Mucosa of gallbladder (tissue), 1 donor: ENCODE data around the gene AHCTF1. TPM values are rescaled to one million over a fixed set of nuclear protein-coding genes. Genes with fewer than 3 reads are reported as not detected.

ENCODE experiments used
- DNase-seq: peaks from one replicate; pipeline ENCODE4 v3.0.0-alpha.2; 2020; ENCODE audit warnings: low spot score
- total RNA-seq: library from RNA; stranded (reverse); gene quantifications from one replicate; pipeline ENCODE4 v1.2.1, GENCODE V29; 2021
- donor health status: DM: no; HTN: no; CAD: no.

AHCTF1 gene, protein sequence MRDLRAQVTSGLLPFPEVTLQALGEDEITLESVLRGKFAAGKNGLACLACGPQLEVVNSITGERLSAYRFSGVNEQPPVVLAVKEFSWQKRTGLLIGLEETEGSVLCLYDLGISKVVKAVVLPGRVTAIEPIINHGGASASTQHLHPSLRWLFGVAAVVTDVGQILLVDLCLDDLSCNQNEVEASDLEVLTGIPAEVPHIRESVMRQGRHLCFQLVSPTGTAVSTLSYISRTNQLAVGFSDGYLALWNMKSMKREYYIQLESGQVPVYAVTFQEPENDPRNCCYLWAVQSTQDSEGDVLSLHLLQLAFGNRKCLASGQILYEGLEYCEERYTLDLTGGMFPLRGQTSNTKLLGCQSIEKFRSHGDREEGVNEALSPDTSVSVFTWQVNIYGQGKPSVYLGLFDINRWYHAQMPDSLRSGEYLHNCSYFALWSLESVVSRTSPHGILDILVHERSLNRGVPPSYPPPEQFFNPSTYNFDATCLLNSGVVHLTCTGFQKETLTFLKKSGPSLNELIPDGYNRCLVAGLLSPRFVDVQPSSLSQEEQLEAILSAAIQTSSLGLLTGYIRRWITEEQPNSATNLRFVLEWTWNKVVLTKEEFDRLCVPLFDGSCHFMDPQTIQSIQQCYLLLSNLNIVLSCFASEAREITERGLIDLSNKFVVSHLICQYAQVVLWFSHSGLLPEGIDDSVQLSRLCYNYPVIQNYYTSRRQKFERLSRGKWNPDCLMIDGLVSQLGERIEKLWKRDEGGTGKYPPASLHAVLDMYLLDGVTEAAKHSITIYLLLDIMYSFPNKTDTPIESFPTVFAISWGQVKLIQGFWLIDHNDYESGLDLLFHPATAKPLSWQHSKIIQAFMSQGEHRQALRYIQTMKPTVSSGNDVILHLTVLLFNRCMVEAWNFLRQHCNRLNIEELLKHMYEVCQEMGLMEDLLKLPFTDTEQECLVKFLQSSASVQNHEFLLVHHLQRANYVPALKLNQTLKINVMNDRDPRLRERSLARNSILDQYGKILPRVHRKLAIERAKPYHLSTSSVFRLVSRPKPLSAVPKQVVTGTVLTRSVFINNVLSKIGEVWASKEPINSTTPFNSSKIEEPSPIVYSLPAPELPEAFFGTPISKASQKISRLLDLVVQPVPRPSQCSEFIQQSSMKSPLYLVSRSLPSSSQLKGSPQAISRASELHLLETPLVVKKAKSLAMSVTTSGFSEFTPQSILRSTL (N-terminal part only)
- total RNA-seq, result 25.7 TPM

DNA sequence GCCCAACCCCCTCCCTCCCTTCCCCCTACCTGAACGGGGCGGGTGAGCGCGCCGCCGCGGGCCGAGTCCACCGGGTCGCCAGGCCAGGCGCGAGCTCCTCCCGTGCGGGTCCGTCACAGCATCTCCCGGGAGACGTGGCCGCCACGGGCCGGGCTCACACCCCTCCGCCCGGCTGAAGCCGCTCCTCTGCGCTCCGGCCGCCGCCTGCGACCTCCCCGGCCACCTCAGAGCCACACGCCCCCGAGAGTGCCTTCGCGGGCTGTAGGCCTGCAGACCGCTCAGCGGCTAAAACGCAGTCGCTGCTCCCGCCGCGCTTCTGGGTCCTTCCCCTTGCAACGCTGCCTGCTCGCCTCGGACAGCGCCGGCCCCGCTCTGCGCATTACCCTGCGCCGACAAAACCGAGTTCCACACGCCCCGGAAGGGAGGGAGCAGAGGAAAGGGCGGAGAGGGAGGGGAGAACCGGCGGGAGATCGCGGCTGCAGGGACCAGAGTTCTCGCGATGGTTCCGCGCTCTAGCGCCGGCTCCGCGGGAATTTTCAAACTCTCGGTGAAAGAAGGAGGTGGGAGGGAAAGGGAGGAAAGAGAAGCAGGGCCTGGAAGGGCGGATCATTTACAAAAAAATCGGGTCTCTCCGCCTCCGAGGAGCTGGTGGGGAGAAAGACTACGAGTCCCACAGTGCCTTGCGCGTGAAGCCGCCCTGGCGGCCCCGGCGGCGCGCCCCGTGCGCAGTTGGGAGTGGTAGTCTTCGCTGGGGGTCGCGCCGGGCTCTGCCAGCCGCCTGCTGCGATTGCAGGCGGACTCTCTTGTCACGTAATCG is at the start of gene AHCTF1:
AHCTF1 (minus strand) TSS at position 400 of the 817 bp plus-strand sequence. CDS start 13,578 bp downstream, outside the sequence.
- DNase-seq, result peak; percentile 98

DNA sequence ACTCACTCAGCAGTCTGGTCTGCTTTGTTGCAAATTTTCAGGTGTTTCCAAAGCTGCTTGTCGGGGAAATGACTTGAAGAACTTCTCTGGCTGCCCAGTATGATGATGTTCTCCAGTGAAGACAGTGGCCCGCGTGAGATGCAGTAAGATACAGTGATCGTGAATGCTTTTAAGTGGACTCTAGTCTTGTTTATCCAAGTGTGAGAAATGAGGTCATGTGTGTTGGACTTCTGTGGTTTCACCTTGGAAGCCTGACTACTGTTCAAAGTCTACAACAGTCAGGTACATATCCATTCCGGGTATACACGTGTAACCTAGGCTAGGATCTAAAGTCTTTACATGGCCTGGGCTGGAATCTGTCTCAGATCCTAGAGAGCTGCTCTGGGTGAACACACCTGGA is 47.0 kb upstream of the AHCTF1 start:
- DNase-seq, result no peak

DNA sequence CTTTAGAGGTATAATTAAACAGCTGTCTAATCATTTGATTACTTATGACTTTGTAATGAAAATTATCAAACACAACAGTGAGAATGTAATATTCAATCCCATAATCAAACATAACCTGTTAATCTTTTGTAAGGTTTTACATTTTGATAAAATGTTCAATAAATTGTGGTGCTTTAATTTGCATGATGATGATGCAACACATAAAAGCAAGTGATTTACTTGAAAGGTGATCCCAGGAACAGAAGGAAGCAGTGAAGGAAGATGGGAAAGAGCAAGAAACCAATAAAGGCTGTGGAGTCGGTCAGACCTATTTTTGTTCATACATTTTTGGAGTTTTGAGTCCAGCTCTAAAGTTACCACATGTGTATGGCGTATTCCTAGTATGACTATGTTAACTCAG is 46.5 kb upstream of the AHCTF1 start:
- DNase-seq, result no peak

DNA sequence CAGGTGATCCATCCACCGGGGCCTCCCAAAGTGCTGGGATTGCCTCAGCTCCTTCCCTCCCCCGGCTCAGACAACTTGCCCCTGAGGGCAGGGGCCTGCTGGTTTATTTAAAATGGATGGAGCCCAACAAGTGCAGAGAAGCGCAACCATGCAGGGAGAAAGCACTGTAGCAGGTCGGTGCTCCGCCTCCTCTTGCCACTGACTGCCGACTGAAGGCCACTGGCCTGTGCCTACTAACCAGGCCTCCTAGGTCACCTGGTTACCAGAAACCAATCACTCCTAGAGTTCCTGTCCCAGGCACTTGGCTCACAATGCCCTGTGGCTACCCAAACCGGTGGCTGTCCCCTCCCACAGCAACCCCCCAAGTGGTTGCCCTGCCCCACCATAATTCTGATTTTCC is 40.2 kb upstream of the AHCTF1 start:
- DNase-seq, result no peak

DNA sequence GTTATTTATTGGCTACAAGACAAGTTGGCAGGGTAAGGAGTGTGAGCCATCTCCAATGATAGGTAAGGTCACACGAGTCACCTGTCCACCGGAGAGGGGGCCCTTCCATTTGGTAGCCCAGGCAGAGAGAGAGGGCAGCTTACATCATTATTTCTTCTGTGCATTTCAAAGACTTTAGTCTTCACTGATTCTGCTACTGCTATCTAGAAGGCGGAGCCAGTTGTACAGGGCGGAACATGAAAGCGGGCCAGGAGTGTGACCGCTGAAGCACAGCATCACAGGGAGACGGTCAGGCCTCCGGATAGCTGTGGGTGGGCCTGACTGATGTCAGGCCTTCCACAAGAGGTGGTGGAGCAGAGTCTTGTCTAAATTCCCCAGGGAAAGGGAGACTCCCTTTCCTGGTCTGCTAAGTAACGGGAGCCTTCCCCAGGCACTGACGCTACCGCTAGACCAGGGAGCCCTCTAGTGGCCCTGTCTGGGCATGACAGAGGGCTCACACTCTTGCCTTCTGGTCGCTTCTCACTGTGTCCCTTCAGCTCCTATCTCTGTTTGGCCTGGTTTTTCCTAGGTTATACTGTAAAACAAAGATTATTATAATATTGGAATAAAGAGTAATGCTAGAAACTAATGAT is 39.5 kb upstream of the AHCTF1 start:
- peak; percentile 24 for DNase-seq

DNA sequence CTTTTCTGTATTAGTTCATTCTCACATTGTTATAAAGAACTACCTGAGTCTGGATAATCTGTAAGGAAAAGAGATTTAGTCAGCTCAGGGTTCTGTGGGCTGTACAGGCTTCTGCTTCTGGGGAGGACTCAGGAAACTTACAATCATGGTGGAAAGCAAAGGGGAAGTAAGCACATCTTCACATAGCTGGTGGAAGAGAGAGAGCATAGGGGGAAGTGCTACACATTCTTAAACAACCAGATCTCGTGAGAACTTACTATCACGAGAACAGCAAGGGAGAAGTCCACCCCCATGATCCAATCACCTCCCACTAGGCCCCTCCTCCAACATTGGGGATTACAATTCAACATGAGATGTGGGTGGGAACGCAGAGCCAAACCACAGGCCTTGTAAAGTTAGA is 37.9 kb upstream of the AHCTF1 start:
- no peak for DNase-seq

DNA sequence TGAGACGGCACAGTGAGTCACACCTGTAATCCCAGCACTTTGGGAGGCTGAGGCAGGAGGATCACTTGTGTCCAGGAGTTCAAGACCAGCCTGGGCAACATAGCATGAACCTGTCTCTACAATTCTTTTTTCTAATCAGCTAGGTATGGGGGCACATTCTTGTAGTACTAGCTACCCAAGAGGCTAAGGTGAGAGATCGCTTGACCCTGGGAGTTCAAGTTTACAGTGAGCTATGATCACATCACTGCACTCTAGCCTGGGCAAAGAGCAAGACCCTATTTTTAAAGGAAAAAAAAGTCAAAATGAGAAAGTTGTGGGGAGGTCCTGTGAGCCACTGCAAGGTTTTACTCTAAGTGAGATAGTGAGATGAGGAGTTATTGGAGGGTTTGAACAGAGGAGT is 34.8 kb upstream of the AHCTF1 start:
- DNase-seq, result no peak

DNA sequence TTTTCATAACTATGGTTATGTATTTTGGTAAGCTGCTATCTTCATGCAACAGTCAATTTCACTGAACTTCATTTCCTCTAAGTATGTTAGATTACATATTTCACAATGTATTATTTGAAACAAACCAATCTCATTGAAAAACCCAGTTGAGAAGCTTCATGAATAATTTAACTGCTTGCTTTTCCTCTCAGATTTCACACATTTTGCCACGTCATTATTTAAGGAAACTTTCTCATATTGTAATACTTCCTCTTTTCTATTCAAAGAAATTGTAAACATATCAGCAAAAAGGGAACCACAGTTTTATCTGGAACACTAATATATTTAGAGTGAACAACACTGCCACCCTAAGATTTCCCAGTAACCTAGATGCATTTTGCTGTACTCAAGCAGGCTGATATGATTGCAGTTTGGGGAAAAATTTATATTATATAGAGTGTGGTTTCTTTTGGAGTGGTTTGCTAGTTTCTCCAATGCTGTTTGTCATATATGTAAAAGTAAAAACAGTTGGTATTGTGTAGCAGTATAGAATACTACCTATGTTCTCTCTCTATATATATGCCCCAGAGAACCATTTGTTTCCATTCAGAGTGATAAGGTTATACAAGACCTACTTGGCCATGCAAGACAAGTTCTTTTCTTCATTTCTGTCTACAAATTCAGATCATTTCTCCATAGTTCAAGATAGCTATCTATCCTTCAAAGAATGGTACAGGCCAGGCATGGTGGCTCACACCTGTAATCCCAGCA is 28.4 kb upstream of the AHCTF1 start:
- no peak for DNase-seq

DNA sequence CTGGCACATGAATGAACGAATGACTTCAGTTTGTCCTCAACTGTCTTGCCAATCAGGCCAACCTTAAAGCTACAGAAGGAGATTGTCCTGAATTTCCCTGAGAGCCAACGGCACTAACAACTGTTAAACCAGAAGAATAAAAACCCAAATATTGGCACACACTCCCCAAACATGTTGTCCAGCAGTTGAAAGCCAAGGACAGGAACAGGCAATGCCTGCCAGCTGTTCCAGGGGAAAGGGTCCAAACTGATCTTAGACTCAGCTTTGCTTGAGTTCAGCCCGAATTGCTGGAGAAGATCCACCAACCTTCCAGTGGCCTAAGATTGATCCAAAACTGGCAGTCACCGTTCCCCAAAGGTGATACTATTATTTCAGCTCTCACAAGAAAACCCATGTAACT is 22.4 kb upstream of the AHCTF1 start:
- DNase-seq, result no peak

DNA sequence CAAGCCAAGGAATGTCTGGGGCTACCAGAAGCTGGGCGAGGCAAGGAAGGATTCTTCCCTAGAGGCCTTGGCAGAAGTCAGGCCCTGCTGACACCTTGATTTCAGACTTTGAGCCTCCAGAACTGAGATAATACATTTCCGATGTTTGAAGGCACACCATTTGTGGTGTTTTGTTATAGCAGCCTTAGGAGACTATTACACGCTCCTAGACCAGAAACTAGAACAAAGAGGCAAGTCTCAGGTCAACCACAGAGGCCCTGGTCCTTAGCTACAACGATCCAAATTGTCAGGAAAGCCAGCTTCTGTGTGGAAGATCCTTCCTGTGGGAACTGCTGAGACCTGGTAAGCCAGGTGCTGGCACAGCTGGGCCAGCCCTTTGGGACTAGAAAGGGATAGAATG is 19.7 kb upstream of the AHCTF1 start:
- DNase-seq, result no peak

DNA sequence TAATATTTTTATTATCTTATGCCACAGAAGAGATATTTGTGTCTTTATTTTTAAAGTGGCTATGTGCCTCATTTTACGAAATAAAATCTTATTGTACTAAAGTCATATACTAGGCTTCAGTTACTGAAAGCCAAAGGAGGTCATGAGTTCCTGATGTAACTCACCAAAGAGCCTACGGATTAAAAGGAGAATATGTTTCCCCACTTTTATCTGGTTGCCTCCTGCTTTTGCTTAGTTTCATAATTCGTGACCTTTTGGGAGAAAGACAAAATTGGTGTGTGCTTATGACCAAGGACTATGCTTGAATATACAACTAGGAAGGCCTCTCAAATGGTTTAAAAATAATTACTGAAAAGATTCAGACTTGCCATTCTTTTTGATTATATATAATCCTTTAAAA is 18.2 kb upstream of the AHCTF1 start:
- no peak for DNase-seq

DNA sequence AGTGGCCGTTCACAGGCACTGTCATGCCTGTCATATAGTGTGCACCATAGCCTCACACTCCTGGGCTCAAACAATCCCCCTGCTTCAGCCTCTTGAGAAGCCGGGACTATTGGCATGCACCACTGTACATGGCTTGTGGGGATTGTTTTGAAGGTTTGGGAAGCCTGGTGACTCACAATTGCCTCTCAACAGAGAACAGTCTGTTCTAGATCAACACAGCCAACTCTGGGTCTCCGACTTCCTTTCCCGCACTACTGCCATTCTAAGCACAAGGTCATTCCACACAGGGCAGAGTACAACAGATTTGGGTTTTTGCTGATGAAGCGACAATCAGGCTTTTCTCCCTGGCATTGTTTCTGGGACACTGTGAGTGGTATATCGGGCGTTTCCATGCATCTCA is 15.5 kb upstream of the AHCTF1 start:
- DNase-seq, result peak; percentile 18

DNA sequence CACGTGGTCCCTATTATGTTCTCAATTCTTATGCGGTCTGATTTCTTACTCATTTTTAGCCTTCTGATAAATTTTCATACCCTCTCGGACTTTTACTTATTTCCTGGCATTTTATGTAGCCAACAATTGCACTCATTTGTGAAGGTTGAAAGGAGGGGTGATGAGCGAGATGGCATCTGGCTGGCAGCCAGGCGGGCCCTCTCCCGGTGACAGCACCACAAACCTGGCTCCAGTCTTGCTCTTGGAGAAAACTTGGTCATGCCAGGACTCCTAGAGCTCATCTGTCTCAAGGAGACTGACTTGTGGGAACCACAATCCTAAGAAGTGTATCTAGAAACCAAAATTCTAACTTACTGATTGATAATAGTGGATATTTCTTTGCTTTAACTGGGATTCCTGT is 14.6 kb upstream of the AHCTF1 start:
- DNase-seq, result no peak

DNA sequence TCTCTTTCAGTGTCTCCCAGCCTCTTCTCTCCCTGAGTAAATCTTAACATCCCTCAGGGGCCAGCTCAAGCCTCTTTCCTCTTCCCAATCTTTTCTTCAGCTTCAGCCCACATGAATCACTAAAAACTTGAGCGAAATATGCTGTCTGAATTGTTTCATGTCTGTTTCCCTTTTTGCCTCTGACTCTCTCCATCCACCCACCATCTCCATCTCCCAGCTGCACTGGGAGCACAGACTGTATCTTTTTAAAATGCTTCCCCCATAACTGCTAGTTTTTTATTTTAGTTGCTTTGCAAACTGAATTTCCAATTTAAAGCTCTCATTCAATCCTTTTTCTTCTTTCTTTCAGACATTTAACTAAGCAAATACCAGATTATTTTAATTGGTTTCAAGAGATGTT is 3.0 kb upstream of the AHCTF1 start:
- DNase-seq, result no peak

DNA sequence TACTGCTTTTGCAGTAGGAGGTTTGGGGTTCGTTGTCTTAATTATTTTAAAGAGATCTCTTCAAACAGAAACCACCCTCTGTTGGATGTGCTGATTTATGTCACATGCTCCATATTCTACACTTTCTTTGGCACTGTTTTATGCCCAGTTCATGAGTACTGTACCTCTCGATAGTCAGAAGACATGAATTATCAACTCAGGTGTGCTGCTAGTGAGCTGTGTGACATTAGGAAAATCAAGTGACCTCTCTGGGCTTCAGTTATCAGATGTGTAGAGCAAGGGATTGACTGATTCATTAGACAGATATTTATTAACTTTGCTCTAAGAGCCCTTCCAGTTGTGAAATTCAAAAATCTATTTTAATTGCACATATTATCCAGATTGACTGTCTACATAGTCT is 2.1 kb upstream of the AHCTF1 start:
- no peak for DNase-seq

DNA sequence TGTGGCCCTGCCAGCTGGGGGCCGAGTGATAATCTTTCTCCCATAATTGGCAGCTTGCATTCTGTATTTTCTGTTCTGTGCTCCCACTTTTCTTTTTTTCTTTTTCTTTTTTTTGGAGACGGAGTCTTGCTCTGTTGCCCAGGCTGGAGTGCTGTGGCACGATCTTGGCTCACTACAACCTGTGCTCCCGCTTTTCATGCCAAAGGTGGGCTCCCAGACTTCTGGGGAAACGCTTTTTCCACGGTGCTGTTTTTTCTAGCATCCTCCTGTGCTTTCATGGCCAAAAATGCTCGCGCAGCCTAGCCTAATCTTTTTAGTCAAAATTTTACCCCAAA is 585 bp upstream of the AHCTF1 start:
- DNase-seq, result no peak

DNA sequence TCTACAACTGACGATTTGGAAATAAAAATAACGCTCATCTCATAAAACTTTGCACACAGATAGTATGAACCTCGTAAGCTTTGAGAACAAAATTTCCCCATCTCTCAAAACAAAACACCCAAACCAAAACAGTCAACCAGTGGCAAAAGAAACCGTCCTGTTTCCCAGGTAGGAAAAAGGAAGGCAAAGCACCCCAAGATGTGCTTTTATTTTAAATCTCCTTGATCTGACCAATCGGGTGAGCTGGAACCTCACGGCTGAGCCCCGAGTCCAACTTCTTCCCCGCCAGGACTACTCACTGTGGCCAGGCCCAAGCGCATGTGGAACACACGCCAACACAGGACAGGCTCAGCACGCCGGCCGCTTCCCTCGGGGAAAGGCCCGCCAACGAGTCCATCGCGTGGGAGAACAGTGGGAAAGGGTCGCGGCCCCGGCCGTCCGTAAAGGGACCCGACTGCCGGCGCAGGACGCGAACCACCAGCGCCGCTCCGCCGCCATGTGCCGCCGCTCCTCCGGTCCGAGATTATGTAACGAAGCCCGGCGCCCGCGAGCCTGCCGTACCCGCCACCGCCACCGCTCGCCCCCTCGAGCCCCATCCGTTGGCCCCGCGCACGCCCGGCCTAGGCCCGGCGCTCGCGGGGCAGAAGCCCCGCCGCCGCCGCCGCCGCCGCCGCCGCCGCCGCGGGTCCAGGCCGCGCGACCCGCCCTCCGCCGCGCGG is 759 bp downstream of the AHCTF1 start:
- peak; percentile 29 for DNase-seq

DNA sequence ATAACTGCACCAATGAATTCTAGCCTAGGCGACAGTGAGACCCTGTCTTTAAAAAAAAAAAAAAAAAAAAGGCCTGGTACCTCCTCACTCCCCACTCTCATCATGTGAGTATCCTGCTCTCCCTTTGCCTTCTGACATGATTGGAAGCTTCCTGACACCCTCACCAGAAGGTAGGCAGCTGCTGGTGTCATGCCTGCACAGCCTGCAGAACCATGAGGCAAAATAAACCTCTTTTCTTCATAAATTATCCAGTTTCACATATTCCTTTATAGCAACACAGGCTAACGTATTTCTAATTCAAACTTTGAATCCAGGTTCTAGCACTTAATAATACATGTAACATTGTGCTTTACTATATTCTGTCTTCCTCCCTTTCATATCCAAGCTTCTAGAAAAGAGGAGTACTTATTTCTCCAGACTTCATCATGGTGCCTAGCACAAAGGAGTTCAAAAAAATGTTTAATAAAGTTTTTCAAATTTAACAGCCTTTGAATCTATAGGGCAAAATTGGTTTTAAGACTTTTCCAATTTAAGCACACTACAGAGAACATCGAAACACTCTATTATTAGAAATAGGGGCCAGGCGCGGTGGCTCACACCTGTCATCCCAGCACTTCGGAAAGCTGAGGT is 5.6 kb downstream of the AHCTF1 start:
- no peak for DNase-seq

DNA sequence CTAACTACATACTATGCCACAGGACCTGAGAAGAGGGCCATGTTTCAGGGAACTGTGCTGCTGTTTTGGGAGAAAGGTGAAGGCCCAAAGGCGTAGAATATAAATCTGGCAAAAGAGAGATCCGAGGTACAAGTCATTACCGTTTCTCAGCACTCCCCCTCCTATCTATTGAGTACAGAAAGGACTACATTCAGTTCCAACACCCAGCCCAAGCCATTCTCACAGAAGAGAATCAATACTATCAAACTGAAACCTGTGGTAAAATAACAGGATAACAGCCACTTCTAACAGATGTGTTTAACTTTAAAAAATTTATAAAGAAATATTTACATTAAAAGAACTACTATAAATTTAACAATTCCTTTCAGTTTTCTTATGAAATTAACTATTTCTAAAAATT is 7.8 kb downstream of the AHCTF1 start:
- DNase-seq, result no peak
